GM12874 (cell line): ENCODE measurements around the gene VPS45.

Source experiments
- TF ChIP-seq, protein P1 (sequence below): IDR thresholded peaks from 2 replicates; pipeline ENCODE4 v1.5.1; 2011; ENCODE audit warnings: low read depth, mild to moderate bottlenecking, control low read depth, low read length, moderate library complexity; ENCODE audit not compliant: insufficient read depth

Gene VPS45

DNA sequence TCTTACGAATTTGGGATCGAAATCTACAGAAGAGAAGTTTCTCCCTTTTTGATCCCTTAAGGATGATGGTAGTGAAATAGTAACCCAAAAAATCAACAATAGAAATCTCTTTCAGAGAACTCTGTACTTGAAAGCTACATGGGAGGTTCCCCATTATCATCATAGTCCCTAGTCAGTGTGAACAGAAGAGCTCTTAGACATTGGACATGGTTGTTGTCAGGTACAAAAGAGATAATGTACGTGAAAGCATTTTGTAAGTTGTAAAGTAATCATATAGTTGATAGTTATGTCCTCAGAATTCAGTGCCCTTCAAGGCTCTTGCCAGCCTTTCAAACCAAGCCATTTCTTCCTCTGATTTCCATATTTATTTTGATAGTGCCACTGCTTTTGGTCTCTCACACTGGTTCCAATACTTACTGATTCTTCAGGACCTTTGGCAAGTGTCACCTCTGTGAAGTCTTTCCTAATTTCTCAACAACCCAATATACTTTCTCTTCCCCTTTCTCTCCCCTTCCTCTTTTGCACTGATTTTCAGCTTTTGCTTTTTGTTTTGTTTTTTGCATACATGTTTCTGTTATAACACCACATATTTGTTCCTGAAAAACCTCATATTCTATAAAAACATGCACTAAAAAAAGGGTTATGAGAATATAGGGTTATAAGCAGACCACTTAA, 22.4 kb downstream of the VPS45 start:
- TF ChIP-seq, protein P1, sequence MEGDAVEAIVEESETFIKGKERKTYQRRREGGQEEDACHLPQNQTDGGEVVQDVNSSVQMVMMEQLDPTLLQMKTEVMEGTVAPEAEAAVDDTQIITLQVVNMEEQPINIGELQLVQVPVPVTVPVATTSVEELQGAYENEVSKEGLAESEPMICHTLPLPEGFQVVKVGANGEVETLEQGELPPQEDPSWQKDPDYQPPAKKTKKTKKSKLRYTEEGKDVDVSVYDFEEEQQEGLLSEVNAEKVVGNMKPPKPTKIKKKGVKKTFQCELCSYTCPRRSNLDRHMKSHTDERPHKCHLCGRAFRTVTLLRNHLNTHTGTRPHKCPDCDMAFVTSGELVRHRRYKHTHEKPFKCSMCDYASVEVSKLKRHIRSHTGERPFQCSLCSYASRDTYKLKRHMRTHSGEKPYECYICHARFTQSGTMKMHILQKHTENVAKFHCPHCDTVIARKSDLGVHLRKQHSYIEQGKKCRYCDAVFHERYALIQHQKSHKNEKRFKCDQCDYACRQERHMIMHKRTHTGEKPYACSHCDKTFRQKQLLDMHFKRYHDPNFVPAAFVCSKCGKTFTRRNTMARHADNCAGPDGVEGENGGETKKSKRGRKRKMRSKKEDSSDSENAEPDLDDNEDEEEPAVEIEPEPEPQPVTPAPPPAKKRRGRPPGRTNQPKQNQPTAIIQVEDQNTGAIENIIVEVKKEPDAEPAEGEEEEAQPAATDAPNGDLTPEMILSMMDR, result no peak

- TF ChIP-seq, protein P1, result no peak
Observed at GRCh38 chr1:150092180-150092791, 24.7 kb downstream of the VPS45 start.

DNA sequence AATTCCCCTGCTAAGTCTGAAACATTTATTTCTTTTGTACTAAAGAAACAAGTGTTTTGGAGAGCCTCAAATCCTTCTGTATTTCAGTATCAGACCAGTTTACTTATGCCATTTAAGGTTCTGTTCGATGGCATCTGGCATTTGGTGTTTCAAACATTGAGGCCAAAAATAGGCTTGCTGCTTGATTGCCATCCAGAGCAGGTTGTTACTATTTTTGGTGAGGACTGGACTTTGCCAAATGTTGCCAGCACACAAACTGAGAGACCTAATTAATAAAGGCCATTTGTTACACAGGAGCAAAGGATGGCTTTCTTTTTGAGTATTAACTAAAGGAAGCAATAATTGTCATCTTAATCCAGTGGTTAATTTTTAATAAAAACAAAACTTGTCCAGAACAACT, 26.2 kb downstream of the VPS45 start:
- TF ChIP-seq, protein P1, result no peak

GRCh38 chr1:150094734-150095265, 27.2 kb downstream of the VPS45 start:
- TF ChIP-seq, protein P1, result no peak

DNA sequence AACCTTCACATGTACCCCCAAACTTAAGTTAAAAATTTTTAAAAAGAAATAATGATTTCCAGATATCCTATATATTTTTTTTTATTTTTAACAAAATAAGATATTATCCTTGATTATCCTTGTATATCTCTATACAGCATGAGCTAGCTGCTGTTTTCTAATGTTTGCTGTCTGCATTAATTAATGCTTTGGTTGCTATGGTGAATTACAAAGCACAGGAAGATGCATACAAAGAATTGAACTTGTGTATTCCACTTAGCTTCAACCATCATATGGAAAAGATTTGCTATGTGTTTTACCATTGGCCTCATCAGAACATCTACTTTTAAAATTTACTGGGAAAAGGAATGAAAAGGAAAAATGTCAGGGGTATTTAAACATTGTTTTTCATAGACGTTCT, 35.4 kb downstream of the VPS45 start:
- TF ChIP-seq, protein P1, result no peak

DNA sequence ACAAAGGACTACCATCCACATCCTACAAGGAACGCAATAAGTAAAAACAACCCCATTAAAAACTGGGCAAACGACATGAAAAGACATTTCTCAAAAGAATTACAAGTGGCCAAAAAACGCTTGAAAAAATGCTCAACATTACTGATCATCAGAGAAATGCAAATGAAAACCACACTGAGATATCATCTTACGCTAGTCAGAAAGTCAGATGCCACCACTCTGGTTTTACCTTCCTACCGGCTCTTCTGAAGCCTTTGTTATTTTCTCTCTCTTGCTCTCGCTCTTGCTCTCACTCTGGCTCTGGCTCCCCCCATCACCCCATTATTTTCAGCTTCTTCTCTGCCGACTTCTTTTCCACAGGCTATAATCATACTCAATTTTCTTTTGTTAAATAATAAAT, 38.8 kb downstream of the VPS45 start:
- TF ChIP-seq, protein P1, result no peak

GRCh38 chr1:150109586-150109985, 42.0 kb downstream of the VPS45 start:
- TF ChIP-seq, protein P1, result no peak
